Vagina (tissue), 2 donors: Measurements from ENCODE around the gene AVEN. TPM values are rescaled to one million over a fixed set of nuclear protein-coding genes. Genes with fewer than 3 reads are reported as not detected.

Experiments used
- DNase-seq, 2 donors: peaks; one replicate each; pipeline ENCODE4 v3.0.0-alpha.2; 2017; ENCODE audit errors: extremely low spot score in 2 of 2
- H3K27ac ChIP-seq: fragments of 200-600 bp; sonication (generic); one replicate; pipeline ENCODE4 v1.5.1; 2019
- H3K27me3 ChIP-seq: fragments of 200-600 bp; sonication (generic); one replicate; pipeline ENCODE4 v1.5.1; 2019
- H3K36me3 ChIP-seq, 2 donors: fragments of 200-600 bp; sonication (generic); one replicate each; pipeline ENCODE4 v1.5.1; 2017 to 2019
- H3K4me1 ChIP-seq: fragments of 200-600 bp; sonication (generic); one replicate; pipeline ENCODE4 v1.5.1; 2019
- H3K4me3 ChIP-seq, 2 donors: fragments of 200-600 bp; sonication (generic); 1 replicate in 1 of 2; 2 replicates in 1 of 2; pipeline ENCODE4 v1.5.1; 2016 to 2019
- H3K9me3 ChIP-seq: fragments of 200-600 bp; sonication (generic); one replicate; pipeline ENCODE4 v1.5.1; 2019
- POLR2A ChIP-seq, 2 donors: fragments of 450-650 bp; IDR thresholded peaks; one replicate each; pipeline ENCODE4 v1.6.1; 2017; ENCODE audit warnings: antibody characterized with exemption in 2 of 2, mild to moderate bottlenecking in 2 of 2, moderate library complexity in 2 of 2
- POLR2AphosphoS5 ChIP-seq, 2 donors: sonication (generic); formaldehyde crosslinking; IDR thresholded peaks; one replicate each; pipeline ENCODE4 v1.9.0; 2017; ENCODE audit warnings: antibody characterized with exemption in 2 of 2, mild to moderate bottlenecking in 2 of 2, low read depth in 1 of 2; ENCODE audit not compliant: insufficient read depth in 1 of 2
- intact Hi-C: fragments of 100-400 bp; cut with DNase I; formaldehyde crosslinking; loops from one replicate; pipeline ENCODE4 v1.15.1; 2023
- total RNA-seq: library from RNA; depleted of rRNA; stranded (reverse); fragments of >200 nt; gene quantifications from one replicate; pipeline ENCODE4 v1.2.3, GENCODE V29; 2016
- TF ChIP-seq, protein P1 (sequence below), 3 experiments: fragments of 450-650 bp in 2 of 3; fragments of 200-600 bp in 1 of 3; sonication (generic) in 1 of 3; IDR thresholded peaks; one replicate each; pipeline ENCODE4 v1.5.1; 2017 to 2019; ENCODE audit warnings: antibody characterized with exemption in 3 of 3, mild to moderate bottlenecking in 2 of 3, moderate library complexity in 2 of 3

AVEN gene
- total RNA-seq, 1 donor from 2014 or later = 7.4 TPM

DNA sequence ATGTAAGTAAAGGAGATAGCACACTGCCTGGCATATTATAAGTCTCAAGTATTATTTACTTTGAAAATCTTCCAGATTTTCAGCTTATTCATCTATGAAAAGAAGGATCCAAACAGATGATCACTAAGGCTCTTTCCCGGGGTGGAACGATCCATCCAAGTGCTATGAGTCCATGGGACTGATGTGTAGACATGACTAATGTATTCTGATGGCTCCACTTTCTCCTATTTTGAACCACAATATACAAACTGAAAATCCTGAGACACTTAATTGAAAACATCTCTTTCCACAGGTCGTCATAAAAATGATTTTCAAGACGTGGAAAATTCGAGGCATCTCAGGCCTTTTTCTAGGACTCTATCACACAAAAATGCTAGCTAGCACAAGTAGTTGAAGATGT lies 104.1 kb downstream of the AVEN start:
- no peak overlapping the region for H3K4me3 ChIP-seq
- H3K4me1 ChIP-seq = no peaks in the 10 kb centered on the region
- TF ChIP-seq, protein P1, sequence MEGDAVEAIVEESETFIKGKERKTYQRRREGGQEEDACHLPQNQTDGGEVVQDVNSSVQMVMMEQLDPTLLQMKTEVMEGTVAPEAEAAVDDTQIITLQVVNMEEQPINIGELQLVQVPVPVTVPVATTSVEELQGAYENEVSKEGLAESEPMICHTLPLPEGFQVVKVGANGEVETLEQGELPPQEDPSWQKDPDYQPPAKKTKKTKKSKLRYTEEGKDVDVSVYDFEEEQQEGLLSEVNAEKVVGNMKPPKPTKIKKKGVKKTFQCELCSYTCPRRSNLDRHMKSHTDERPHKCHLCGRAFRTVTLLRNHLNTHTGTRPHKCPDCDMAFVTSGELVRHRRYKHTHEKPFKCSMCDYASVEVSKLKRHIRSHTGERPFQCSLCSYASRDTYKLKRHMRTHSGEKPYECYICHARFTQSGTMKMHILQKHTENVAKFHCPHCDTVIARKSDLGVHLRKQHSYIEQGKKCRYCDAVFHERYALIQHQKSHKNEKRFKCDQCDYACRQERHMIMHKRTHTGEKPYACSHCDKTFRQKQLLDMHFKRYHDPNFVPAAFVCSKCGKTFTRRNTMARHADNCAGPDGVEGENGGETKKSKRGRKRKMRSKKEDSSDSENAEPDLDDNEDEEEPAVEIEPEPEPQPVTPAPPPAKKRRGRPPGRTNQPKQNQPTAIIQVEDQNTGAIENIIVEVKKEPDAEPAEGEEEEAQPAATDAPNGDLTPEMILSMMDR (IDR thresholded peaks at IDR 0.05) = no peak
- TF ChIP-seq POLR2AphosphoS5 (IDR thresholded peaks at IDR 0.05; ENCODE audit: insufficient read depth in 1 of 2, low read depth in 1 of 2) = no peak
- no peak for TF ChIP-seq POLR2A (IDR thresholded peaks at IDR 0.05)
- H3K27me3 ChIP-seq = no peaks in the 10 kb centered on the region
- H3K27ac ChIP-seq = no peak overlapping the region
- intact Hi-C loops = no loop called here
- H3K36me3 ChIP-seq = no peaks in the 10 kb centered on the region
- DNase-seq = no peak
- H3K9me3 ChIP-seq = no peaks in the 10 kb centered on the region

DNA sequence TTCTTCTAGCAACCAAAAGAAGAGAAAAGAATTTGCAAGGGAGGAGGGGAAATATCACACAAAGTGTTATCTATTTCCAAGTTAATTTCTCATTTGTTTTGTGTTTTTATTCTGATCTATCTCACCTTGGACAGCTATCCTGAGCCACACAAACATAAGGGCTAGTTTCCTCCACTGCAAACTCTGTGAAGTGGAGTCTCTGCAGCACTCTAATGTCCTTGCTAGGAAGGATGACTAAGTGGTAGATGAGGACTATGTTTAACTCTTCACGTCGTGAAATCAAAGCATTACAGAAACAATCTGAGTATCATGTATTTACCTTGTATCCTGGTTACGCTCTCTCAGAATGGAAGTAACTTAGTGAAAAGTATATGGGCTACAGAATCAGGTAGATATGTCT lies 104.6 kb downstream of the AVEN start:
- TF ChIP-seq POLR2A (IDR thresholded peaks at IDR 0.05) (no peak), POLR2AphosphoS5 (IDR thresholded peaks at IDR 0.05; ENCODE audit: insufficient read depth in 1 of 2, low read depth in 1 of 2) (no peak)
- TF ChIP-seq, protein P1 (IDR thresholded peaks at IDR 0.05) = no peak
- intact Hi-C loops = no loop called here
- no peak overlapping the region for H3K27ac ChIP-seq
- no peaks in the 10 kb centered on the region for H3K36me3 ChIP-seq
- H3K9me3 ChIP-seq = no peaks in the 10 kb centered on the region
- H3K4me3 ChIP-seq = no peak overlapping the region
- DNase-seq = no peak
- H3K4me1 ChIP-seq = no peaks in the 10 kb centered on the region
- no peaks in the 10 kb centered on the region for H3K27me3 ChIP-seq

DNA sequence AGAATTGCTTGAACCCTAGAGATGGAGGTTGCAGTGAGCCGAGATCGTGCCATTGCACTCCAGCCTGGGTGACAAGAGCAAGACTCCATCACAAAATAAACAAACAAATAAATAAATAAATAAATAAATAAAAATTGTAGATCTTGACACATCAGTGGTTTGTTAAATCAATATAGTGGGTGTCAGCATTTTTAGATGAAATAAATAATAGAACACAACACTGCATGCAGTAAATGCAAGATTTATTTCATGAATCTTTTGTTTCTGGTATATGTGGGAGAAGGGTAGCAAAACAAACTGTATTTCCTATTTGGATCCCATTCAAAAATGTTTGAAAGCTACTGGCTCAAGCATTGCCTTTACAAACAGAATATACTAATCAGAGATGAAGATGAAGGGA lies 106.3 kb downstream of the AVEN start:
- DNase-seq = no peak
- Histone ChIP-seq H3K27ac (no peak overlapping the region), H3K4me3 (no peak overlapping the region), H3K27me3 (no peaks in the 10 kb centered on the region), H3K36me3 (no peaks in the 10 kb centered on the region), H3K9me3 (no peaks in the 10 kb centered on the region), H3K4me1 (no peaks in the 10 kb centered on the region)
- intact Hi-C loops = no loop called here
- TF ChIP-seq POLR2AphosphoS5 (IDR thresholded peaks at IDR 0.05; ENCODE audit: insufficient read depth in 1 of 2, low read depth in 1 of 2) = no peak
- TF ChIP-seq POLR2A (IDR thresholded peaks at IDR 0.05) = no peak
- TF ChIP-seq, protein P1 (IDR thresholded peaks at IDR 0.05) = no peak

DNA sequence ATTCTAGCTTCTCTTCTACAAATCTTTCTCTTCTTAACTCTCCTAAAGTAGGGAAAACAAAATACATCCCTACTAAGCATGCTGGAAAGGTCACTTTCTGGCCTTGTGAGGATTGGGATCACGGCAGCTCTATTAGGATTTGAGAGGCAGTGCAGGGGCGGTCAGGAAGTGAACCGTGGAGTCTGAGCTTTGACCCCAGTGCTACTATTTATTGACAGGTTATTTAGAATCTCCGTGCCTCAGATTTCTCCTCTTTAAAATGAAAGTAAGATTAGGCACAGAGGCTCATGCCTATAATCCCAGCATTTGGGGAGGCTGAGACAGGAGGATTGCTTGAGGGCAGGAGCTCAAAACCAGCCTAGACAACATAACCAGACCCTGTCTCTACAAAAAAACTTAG lies 112.7 kb downstream of the AVEN start:
- H3K4me1 ChIP-seq = no peaks in the 10 kb centered on the region
- intact Hi-C loops = no loop called here

DNA sequence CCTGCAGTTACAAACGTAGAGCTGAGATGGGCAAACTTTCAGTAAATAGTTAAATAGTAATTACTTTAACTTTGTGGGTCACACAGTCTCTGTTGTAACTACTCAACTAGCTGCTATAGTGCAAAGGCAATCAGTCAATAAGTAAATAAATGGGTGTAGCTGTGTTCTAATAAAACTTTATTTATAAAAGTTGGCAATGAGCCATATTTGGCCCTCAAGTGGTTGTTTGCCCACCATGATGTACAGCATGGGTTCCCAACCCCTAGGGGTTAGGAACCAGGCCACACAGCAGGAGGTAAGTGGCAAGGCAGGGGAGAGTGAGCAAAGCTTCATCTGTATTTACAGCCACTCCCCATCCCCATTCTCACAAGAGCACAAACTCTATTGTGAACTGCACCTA lies 115.6 kb downstream of the AVEN start:
- Histone ChIP-seq H3K9me3 (no peaks in the 10 kb centered on the region), H3K27me3 (no peaks in the 10 kb centered on the region), H3K27ac (no peak overlapping the region), H3K36me3 (no peaks in the 10 kb centered on the region), H3K4me3 (no peak overlapping the region), H3K4me1 (no peaks in the 10 kb centered on the region)
- intact Hi-C loops = no loop called here
- TF ChIP-seq POLR2A (IDR thresholded peaks at IDR 0.05) (no peak), POLR2AphosphoS5 (IDR thresholded peaks at IDR 0.05; ENCODE audit: insufficient read depth in 1 of 2, low read depth in 1 of 2) (no peak)
- TF ChIP-seq, protein P1 (IDR thresholded peaks at IDR 0.05) = no peak
- no peak for DNase-seq

More for the DNA sequence above, 112.7 kb downstream of the AVEN start:
- no peak overlapping the region for H3K4me3 ChIP-seq
- H3K27ac ChIP-seq = no peak overlapping the region
- H3K9me3 ChIP-seq = no peaks in the 10 kb centered on the region
- TF ChIP-seq, protein P1 (IDR thresholded peaks at IDR 0.05) = no peak
- TF ChIP-seq POLR2AphosphoS5 (IDR thresholded peaks at IDR 0.05; ENCODE audit: insufficient read depth in 1 of 2, low read depth in 1 of 2) (no peak), POLR2A (IDR thresholded peaks at IDR 0.05) (no peak)
- no peaks in the 10 kb centered on the region for H3K27me3 ChIP-seq
- DNase-seq = no peak
- no peaks in the 10 kb centered on the region for H3K36me3 ChIP-seq
